Progenitor cell of endocrine pancreas (in vitro differentiated cells): ENCODE results near the gene ODC1. TPM values are rescaled to one million over a fixed set of nuclear protein-coding genes. Genes with fewer than 3 reads are reported as not detected.

Experiments used
- DNase-seq: peaks from one replicate; pipeline ENCODE4 v3.0.0; 2021; ENCODE audit warnings: low spot score; ENCODE audit not compliant: unreplicated experiment
- H3K27ac Mint-ChIP-seq: 2 replicates; pipeline ENCODE4 v1.8.0; 2021; ENCODE audit warnings: mild to moderate bottlenecking, moderate library complexity, mixed read lengths
- H3K27me3 Mint-ChIP-seq: 2 replicates; pipeline ENCODE4 v1.8.0; 2021; ENCODE audit warnings: mixed read lengths
- H3K36me3 Mint-ChIP-seq: 2 replicates; pipeline ENCODE4 v1.8.0; 2022; ENCODE audit warnings: mixed read lengths; ENCODE audit not compliant: insufficient read depth
- H3K4me1 Mint-ChIP-seq: 2 replicates; pipeline ENCODE4 v1.8.0; 2021; ENCODE audit warnings: low read depth, mixed read lengths
- H3K4me3 Mint-ChIP-seq: 2 replicates; pipeline ENCODE4 v1.8.0; 2021; ENCODE audit warnings: low read depth, mild to moderate bottlenecking, moderate library complexity, mixed read lengths
- H3K9me3 Mint-ChIP-seq: 2 replicates; pipeline ENCODE4 v1.8.0; 2021; ENCODE audit warnings: low read depth, mixed read lengths
- CTCF ChIP-seq: fragments of 200-600 bp; sonication (generic); IDR thresholded peaks from one replicate; pipeline ENCODE4 v1.5.0; 2021; ENCODE audit warnings: antibody characterized with exemption, mild to moderate bottlenecking; ENCODE audit not compliant: unreplicated experiment
- total RNA-seq: library from RNA; stranded (reverse); gene quantifications from 2 replicates; pipeline ENCODE4 v1.2.1, GENCODE V29; 2021

Gene ODC1
- total RNA-seq, 1 donor from 2014 or later = 252 TPM

GRCh38 chr2:10481666-10482157, 33.6 kb upstream of the ODC1 start:
- DNase-seq = no peak
- H3K27me3 Mint-ChIP-seq = peaks cover 12% of the 10 kb centered on the region
- H3K36me3 Mint-ChIP-seq = no peaks in the 10 kb centered on the region
- H3K9me3 Mint-ChIP-seq = no peaks in the 10 kb centered on the region
- peaks cover 20% of the 10 kb centered on the region for H3K4me1 Mint-ChIP-seq
- H3K4me3 Mint-ChIP-seq = peak overlapping the region; percentile 53
- no peak for TF ChIP-seq CTCF
- H3K27ac Mint-ChIP-seq = no peak overlapping the region

DNA sequence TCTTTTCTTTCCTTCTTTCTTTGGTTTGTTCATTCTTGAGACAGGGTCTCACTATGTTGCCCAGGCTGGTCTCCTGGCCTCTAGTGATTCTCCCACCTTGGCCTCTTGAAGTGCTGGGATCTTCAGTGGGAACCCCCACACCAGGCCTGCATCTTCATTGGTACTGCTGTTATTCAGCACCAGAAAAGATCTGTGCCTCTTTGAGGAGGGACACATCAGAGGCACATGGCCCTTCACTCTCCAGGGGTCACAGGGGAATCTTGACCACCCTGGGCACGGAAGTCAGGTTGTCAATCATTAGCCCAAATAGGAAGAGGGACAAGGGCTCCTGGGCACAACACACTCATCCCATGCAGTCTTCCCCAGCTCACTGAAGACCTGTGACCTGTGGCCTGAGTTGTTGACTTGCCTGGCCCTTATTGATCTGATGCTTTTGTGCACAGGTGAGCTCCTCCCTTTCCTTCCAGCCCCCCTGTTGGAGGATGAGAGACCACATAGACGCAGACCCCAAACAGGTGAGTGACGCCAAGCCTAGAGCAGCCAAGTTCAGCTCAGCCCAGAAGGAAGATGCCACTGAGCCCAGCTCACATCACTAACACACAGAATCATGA, 33.0 kb upstream of the ODC1 start:
- peak overlapping the region; percentile 36 for H3K27ac Mint-ChIP-seq
- TF ChIP-seq CTCF = no peak
- H3K36me3 Mint-ChIP-seq = no peaks in the 10 kb centered on the region
- no peak for DNase-seq
- H3K27me3 Mint-ChIP-seq = peaks cover 12% of the 10 kb centered on the region
- peak overlapping the region; percentile 53 for H3K4me3 Mint-ChIP-seq
- H3K4me1 Mint-ChIP-seq = peaks cover 20% of the 10 kb centered on the region
- no peaks in the 10 kb centered on the region for H3K9me3 Mint-ChIP-seq

GRCh38 chr2:10480359-10480949, 32.3 kb upstream of the ODC1 start:
- Mint-ChIP-seq H3K9me3 (no peaks in the 10 kb centered on the region), H3K4me3 (no peak overlapping the region), H3K36me3 (no peaks in the 10 kb centered on the region), H3K27ac (no peak overlapping the region), H3K27me3 (peaks cover 12% of the 10 kb centered on the region), H3K4me1 (peaks cover 20% of the 10 kb centered on the region)
- TF ChIP-seq CTCF = no peak
- no peak for DNase-seq

DNA sequence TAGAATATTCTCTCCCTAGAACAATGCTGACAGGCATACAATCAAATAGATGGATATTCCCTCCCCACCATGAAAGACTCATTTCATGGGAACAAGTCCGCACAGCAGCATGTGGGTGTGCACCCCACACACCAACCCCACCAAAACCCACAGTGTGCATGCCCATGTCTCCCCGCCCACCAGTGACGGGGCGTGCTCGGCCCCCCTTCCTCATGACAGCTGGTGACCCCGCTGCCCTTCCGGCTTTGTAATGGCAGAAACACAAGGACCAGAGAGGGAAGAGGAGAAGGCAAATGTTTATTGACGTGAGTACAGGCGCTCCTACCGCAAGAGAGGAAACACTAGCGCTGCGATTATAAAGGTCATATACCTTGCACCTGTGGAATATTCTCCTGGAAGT, 30.8 kb upstream of the ODC1 start:
- no peaks in the 10 kb centered on the region for H3K36me3 Mint-ChIP-seq
- peaks cover 20% of the 10 kb centered on the region for H3K4me1 Mint-ChIP-seq
- no peak overlapping the region for H3K27ac Mint-ChIP-seq
- H3K9me3 Mint-ChIP-seq = no peaks in the 10 kb centered on the region
- no peak for TF ChIP-seq CTCF
- no peak overlapping the region for H3K4me3 Mint-ChIP-seq
- no peak for DNase-seq
- H3K27me3 Mint-ChIP-seq = peaks cover 12% of the 10 kb centered on the region

- DNase-seq = no peak
- Mint-ChIP-seq H3K27me3 (peaks cover 16% of the 10 kb centered on the region), H3K9me3 (no peaks in the 10 kb centered on the region), H3K27ac (no peak overlapping the region), H3K36me3 (no peaks in the 10 kb centered on the region), H3K4me3 (no peak overlapping the region), H3K4me1 (peaks cover 20% of the 10 kb centered on the region)
- no peak for TF ChIP-seq CTCF
Observed at GRCh38 chr2:10478298-10478625, 30.1 kb upstream of the ODC1 start.
